MM.1S (cell line): Measurements from ENCODE around the gene CDH16.

Experiments used
- CTCF ChIP-seq: fragments of 300-600 bp; sonication (generic); IDR thresholded peaks from 2 replicates; pipeline ENCODE4 v1.5.1; 2016; ENCODE audit warnings: antibody characterized with exemption, low read length, mixed read lengths
- EZH2 ChIP-seq: fragments of 300-600 bp; sonication (generic); optimal IDR thresholded peaks from 2 replicates; pipeline ENCODE3; 2017; ENCODE audit warnings: low read depth, mild to moderate bottlenecking, antibody characterized with exemption, low read length, mixed read lengths

- TF ChIP-seq EZH2 (no peak), CTCF (no peak)
Measured at GRCh38 chr16:66900721-66901441, 17.8 kb downstream of the CDH16 start.
